Adrenal gland (tissue), 12 donors: ENCODE results near the gene KBTBD4. TPM values are rescaled to one million over a fixed set of nuclear protein-coding genes. Genes with fewer than 3 reads are reported as not detected.

Source experiments
- DNase-seq, 7 donors: peaks; one replicate each; pipeline ENCODE4 v3.0.0-alpha.2; 2019 to 2020
- H3K27ac ChIP-seq, 5 donors: fragments of 200-600 bp; sonication (generic) in 4 of 5; 1 replicate in 3 of 5; 2 replicates in 2 of 5; pipeline versions ENCODE4 v1.5.1 to v1.8.0; 2016 to 2020; ENCODE audit warnings: mild to moderate bottlenecking in 1 of 5
- H3K27me3 ChIP-seq: fragments of 200-600 bp; 2 replicates; pipeline ENCODE4 v1.8.0; 2021
- H3K36me3 ChIP-seq, 2 donors: fragments of 200-600 bp; replicated peaks in 1 of 2; 1 replicate in 1 of 2; 2 replicates in 1 of 2; pipeline versions ENCODE4 v1.5.1 to v1.8.0; 2018 to 2022
- H3K4me1 ChIP-seq, 2 donors: fragments of 200-600 bp; replicated peaks in 1 of 2; 1 replicate in 1 of 2; 2 replicates in 1 of 2; pipeline versions ENCODE4 v1.5.1 to v1.8.0; 2018 to 2021
- H3K4me3 ChIP-seq, 4 donors: fragments of 200-600 bp; sonication (generic) in 3 of 4; one replicate each; pipeline ENCODE4 v1.5.1; 2016 to 2018
- H3K9me3 ChIP-seq, 3 donors: fragments of 200-600 bp; sonication (generic) in 1 of 3; replicated peaks in 1 of 3; 1 replicate in 2 of 3; 2 replicates in 1 of 3; pipeline versions ENCODE4 v1.5.1 to v1.8.0; 2016 to 2021
- CTCF ChIP-seq, 6 experiments: fragments of 450-650 bp in 4 of 6; fragments of 200-600 bp in 2 of 6; sonication (generic) in 1 of 6; IDR thresholded peaks; 1 replicate in 5 of 6; 2 replicates in 1 of 6; pipeline versions ENCODE4 v1.5.1 to v1.8.0; 2016 to 2021; ENCODE audit warnings: antibody characterized with exemption in 6 of 6, mild to moderate bottlenecking in 2 of 6, moderate library complexity in 1 of 6
- POLR2A ChIP-seq, 2 donors: fragments of 450-650 bp; IDR thresholded peaks; one replicate each; pipeline ENCODE4 v1.6.1; 2017; ENCODE audit warnings: antibody characterized with exemption in 2 of 2, mild to moderate bottlenecking in 2 of 2, moderate library complexity in 1 of 2
- WGBS, 4 donors: extraction: QIAGEN DNeasy Blood & Tissue Kit in 2 of 4; methylation state at CpG; one replicate each; pipeline versions ENCODE4 v1.1.5 to v1.1.7; 2013 to 2017; 5-methylcytosine and 5-hydroxymethylcytosine counted together
- intact Hi-C, 2 donors: fragments of 100-400 bp; cut with DNase I; formaldehyde crosslinking; loops; one replicate each; pipeline versions ENCODE4 v1.14.1 to v1.15.0; 2022 to 2023
- polyA plus RNA-seq, 3 donors: library from polyadenylated mRNA; stranded (reverse); fragments of 200-250 nt in 2 of 3; fragments of 350-450 nt in 1 of 3; fragmentation: Illumina TruSeq in 1 of 3; extraction: RNeasy Lipid Tissue Mini Kit (QIAGEN cat#74804) in 1 of 3; gene quantifications; one replicate each; pipeline ENCODE4 v1.2.3, GENCODE V29; 2013 to 2014
- total RNA-seq, 9 donors: library from RNA; depleted of rRNA in 4 of 9; stranded (reverse); fragments of >200 nt in 4 of 9; fragments of 120-200 nt in 1 of 9; fragmentation: NEBNext Ultra II Directional in 1 of 9; extraction: Animal tissue kit (Norgen Biotek cat#: 25700) in 1 of 9; gene quantifications; one replicate each; pipeline versions ENCODE4 v1.1.0 to v1.2.4, GENCODE V29; 2013 to 2023
- donor health status: healthy with polysubstance abuse.
- donor health status: Bipolar disorder and iron deficiency.
- donor health status: DM: yes; HTN: yes; CAD: no.
- donor health status: DM: no; HTN: no; CAD: no.
- donor health status: DM: no; HTN: no; CAD: no.
- donor health status: DM: yes; HTN: yes; CAD: no.

The KBTBD4 gene
- total and polyA plus RNA-seq, 12 donors: 8.2 to 32.7 (median 25.6) TPM

- intact Hi-C loops: no loop called here
Measured at GRCh38 chr11:47571895-47572294, 6.9 kb downstream of the KBTBD4 start.

GRCh38 chr11:47571357-47571729 lies 7.4 kb downstream of the KBTBD4 start:
- WGBS, 4 donors: 79 to 85% (median 83%) methylated on average over 4 of the region's 4 CpGs
- intact Hi-C loops: no loop called here
- Histone ChIP-seq H3K4me3 (no peak overlapping the region), H3K27me3 (no peaks in the 10 kb centered on the region), H3K36me3 (peaks cover 0 to 54% of the 10 kb centered on the region in 2 donors), H3K9me3 (no peaks in the 10 kb centered on the region), H3K4me1 (peaks cover 0 to 6% of the 10 kb centered on the region in 2 donors), H3K27ac (no peak overlapping the region)
- TF ChIP-seq POLR2A (IDR thresholded peaks at IDR 0.05) (no peak), CTCF (IDR thresholded peaks at IDR 0.05) (no peak)
- no peak for DNase-seq

More at GRCh38 chr11:47571895-47572294, 6.9 kb downstream of the KBTBD4 start:
- no peak overlapping the region for H3K4me3 ChIP-seq
- peaks cover 0 to under 1% of the 10 kb centered on the region in 2 donors for H3K4me1 ChIP-seq
- no peak for TF ChIP-seq POLR2A (IDR thresholded peaks at IDR 0.05)
- TF ChIP-seq CTCF (IDR thresholded peaks at IDR 0.05): no peak
- DNase-seq: no peak
- 81 to 89% (median 83%) methylated on average over 1 of the region's 1 CpG for WGBS, 4 donors
- H3K27ac ChIP-seq: no peak overlapping the region
- no peaks in the 10 kb centered on the region for H3K27me3 ChIP-seq
- peaks cover 0 to 54% of the 10 kb centered on the region in 2 donors for H3K36me3 ChIP-seq
- H3K9me3 ChIP-seq: no peaks in the 10 kb centered on the region

GRCh38 chr11:47570651-47571356 lies 8.0 kb downstream of the KBTBD4 start:
- intact Hi-C loops: no loop called here
- TF ChIP-seq CTCF (IDR thresholded peaks at IDR 0.05): no peak
- 73 to 85% (median 82%) methylated on average over 3 of the region's 3 CpGs for WGBS, 4 donors

GRCh38 chr11:47569646-47570045 lies 9.1 kb downstream of the KBTBD4 start:
- 95 to 100% (median 97%) methylated on average over 5 to 7 of the region's 7 CpGs for WGBS, 4 donors
- TF ChIP-seq CTCF (IDR thresholded peaks at IDR 0.05) (no peak), POLR2A (IDR thresholded peaks at IDR 0.05) (no peak)
- Histone ChIP-seq H3K27me3 (no peaks in the 10 kb centered on the region), H3K27ac (no peak overlapping the region), H3K4me3 (no peak overlapping the region), H3K9me3 (no peaks in the 10 kb centered on the region), H3K4me1 (peaks cover 0 to 15% of the 10 kb centered on the region in 2 donors), H3K36me3 (peaks cover 0 to 42% of the 10 kb centered on the region in 2 donors)
- DNase-seq: no peak
- intact Hi-C loops: no loop called here

More at GRCh38 chr11:47570651-47571356, 8.0 kb downstream of the KBTBD4 start:
- H3K36me3 ChIP-seq: peaks cover 0 to 54% of the 10 kb centered on the region in 2 donors
- no peak overlapping the region for H3K4me3 ChIP-seq
- no peak for DNase-seq
- no peaks in the 10 kb centered on the region for H3K9me3 ChIP-seq
- no peaks in the 10 kb centered on the region for H3K27me3 ChIP-seq
- H3K4me1 ChIP-seq: peaks cover 0 to 9% of the 10 kb centered on the region in 2 donors
- H3K27ac ChIP-seq: no peak overlapping the region
